ENCODE data around the gene MEN1. TPM values are rescaled to one million over a fixed set of nuclear protein-coding genes. Genes with fewer than 3 reads are reported as not detected.

MEN1 gene
- polyA plus RNA-seq, 3 donors, result 9.4 to 26.2 (median 10.0) TPM

DNA sequence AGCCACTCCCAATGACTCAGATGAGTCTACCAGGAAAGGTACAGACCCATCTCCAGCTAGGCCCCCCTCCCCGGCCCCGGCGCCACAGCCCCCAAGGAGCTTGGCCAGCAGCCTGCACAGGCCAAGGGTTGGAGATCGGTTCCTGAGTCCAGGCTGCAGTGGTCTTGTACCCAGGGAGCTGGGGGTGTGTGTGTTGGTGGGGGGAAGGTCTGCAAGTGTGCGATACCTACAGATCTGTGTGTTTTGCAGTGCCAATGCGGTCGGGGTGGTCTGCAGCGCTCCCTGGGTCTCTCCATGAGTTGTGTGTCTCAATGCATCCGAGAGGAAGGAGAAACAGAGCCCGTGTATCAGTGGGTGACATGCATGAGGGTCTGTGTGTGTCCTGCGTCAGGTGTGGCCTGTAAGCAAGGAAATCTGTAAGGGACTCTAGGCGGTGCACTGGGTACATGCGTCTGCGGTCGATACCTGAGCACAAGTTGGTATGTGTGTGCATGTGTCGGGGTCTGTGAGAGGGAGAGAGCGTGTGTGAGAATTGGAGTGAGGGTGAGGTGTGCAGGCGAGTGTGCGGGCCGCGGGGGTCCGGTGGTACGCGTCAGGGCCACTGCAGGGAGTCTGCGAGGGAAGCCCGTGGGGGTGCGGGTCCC, 33.5 kb upstream of the MEN1 start:
- peaks cover 3 to 18% (median 18%) of the 10 kb centered on the region in 3 donors for H3K27me3 Mint-ChIP-seq (ENCODE audit: low read depth in 3 of 3)
- H3K27me3 ChIP-seq (ENCODE audit: control insufficient read depth in 2 of 2, insufficient read depth in 2 of 2, low read length in 2 of 2), result peaks cover 0 to 10% of the 10 kb centered on the region in 2 donors
- peak overlapping the region; percentile 86 for H3K4me2 ChIP-seq (replicated peaks; ENCODE audit: extremely low read depth, low read length, poor library complexity, severe bottlenecking)
- no peaks in the 10 kb centered on the region for H3K9me3 ChIP-seq (replicated peaks in 1 of 2; ENCODE audit: control insufficient read depth in 1 of 2, insufficient read depth in 1 of 2, low read length in 2 of 2)
- peak overlapping the region in 1 of 3 experiments; percentile 68 for H3K4me3 ChIP-seq (replicated peaks in 1 of 3; ENCODE audit: low read depth in 2 of 3, low read length in 3 of 3)
- intact Hi-C loops (cut with micrococcal nuclease), result loop anchor here in 1 of 2 donors (10.0 kb wide), 2 partner anchors 59 to 171 kb away; partner anchors contain the start of gene ARL2
- TF ChIP-seq, protein P1, sequence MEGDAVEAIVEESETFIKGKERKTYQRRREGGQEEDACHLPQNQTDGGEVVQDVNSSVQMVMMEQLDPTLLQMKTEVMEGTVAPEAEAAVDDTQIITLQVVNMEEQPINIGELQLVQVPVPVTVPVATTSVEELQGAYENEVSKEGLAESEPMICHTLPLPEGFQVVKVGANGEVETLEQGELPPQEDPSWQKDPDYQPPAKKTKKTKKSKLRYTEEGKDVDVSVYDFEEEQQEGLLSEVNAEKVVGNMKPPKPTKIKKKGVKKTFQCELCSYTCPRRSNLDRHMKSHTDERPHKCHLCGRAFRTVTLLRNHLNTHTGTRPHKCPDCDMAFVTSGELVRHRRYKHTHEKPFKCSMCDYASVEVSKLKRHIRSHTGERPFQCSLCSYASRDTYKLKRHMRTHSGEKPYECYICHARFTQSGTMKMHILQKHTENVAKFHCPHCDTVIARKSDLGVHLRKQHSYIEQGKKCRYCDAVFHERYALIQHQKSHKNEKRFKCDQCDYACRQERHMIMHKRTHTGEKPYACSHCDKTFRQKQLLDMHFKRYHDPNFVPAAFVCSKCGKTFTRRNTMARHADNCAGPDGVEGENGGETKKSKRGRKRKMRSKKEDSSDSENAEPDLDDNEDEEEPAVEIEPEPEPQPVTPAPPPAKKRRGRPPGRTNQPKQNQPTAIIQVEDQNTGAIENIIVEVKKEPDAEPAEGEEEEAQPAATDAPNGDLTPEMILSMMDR (IDR thresholded peaks at IDR 0.05), result no peak
- peaks cover 0 to 2% (median 0%) of the 10 kb centered on the region in 7 donors for H3K9me3 Mint-ChIP-seq
- H3K36me3 Mint-ChIP-seq, result peaks cover 0 to 2% of the 10 kb centered on the region in 2 donors
- peak overlapping the region in 1 of 7 donors; percentile 53 for H3K27ac Mint-ChIP-seq
- no peak overlapping the region for H2AFZ ChIP-seq (ENCODE audit: insufficient read depth, low read depth, low read length, poor library complexity, severe bottlenecking)
- peaks cover 2% of the 10 kb centered on the region for H4K20me1 ChIP-seq (ENCODE audit: insufficient read depth, low read length)
- no peak overlapping the region for H3K27ac ChIP-seq (ENCODE audit: low read depth in 1 of 2, low read length in 2 of 2)
- H3K36me3 ChIP-seq (replicated peaks in 1 of 2; ENCODE audit: control insufficient read depth in 1 of 2, insufficient read depth in 2 of 2, low read length in 2 of 2), result no peaks in the 10 kb centered on the region
- no peak overlapping the region for H3K9ac ChIP-seq (ENCODE audit: insufficient read depth, low read length, poor library complexity, severe bottlenecking)
- H3K4me1 Mint-ChIP-seq, result peaks cover 30% of the 10 kb centered on the region
- peaks cover 20 to 37% of the 10 kb centered on the region in 2 donors for H3K4me1 ChIP-seq (ENCODE audit: control insufficient read depth in 1 of 2, insufficient read depth in 2 of 2, low read length in 2 of 2)
- peak overlapping the region; percentile 64 for H3K4me3 Mint-ChIP-seq
- WGBS (ENCODE audit: insufficient coverage), result 53% methylated on average over 27 of the region's 27 CpGs
- DNase-seq, result no peak
- H3K79me2 ChIP-seq (ENCODE audit: insufficient read depth, low read length), result no peaks in the 10 kb centered on the region

DNA sequence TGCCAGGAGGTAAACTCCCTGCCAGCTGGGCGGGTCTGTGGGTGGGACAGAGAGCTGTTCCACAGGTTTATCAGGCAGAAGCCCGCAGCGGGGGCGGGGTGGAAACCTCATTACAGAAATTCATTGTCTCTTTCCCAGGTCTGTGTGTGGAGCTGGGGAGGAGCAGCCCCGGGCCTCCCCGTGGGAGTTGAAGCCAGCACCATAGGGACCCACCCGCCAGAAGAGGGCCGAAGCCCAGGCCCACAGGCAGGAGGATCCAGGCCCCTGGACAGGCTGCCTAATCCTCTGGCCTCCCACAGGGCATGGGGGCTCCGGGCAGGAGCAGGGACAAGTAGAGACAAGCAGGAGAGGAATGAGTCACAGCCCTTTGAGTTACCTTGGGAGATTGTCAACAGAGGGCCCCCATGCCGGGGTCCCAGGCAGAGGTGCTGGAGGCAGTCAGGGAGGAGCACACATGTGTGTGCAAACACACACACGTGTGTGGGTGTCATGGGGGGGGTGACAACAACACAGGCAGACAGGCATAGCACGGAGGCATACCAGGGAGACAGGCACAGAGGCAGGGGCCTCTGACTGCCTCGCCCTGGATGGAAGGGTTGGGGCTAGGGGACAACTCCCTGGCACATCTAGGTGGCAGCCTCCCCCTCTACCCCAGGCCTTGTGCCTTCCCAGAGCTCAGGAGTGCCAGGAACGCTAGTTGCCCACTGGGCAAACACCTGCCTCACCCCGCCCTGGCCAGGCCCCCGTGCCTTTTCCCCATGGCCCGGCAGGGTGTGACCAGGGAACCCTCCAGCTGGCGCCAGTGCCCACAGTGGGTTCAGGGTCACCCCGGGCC, 32.7 kb upstream of the MEN1 start:
- Histone ChIP-seq H3K27ac (ENCODE audit: low read depth in 1 of 2, low read length in 2 of 2) (no peak overlapping the region), H3K79me2 (ENCODE audit: insufficient read depth, low read length) (no peaks in the 10 kb centered on the region), H3K9me3 (replicated peaks in 1 of 2; ENCODE audit: control insufficient read depth in 1 of 2, insufficient read depth in 1 of 2, low read length in 2 of 2) (no peaks in the 10 kb centered on the region), H3K4me2 (replicated peaks; ENCODE audit: extremely low read depth, low read length, poor library complexity, severe bottlenecking) (no peak overlapping the region), H4K20me1 (ENCODE audit: insufficient read depth, low read length) (no peaks in the 10 kb centered on the region), H2AFZ (ENCODE audit: insufficient read depth, low read depth, low read length, poor library complexity, severe bottlenecking) (no peak overlapping the region), H3K27me3 (ENCODE audit: control insufficient read depth in 2 of 2, insufficient read depth in 2 of 2, low read length in 2 of 2) (peaks cover 0 to 10% of the 10 kb centered on the region in 2 donors), H3K9ac (ENCODE audit: insufficient read depth, low read length, poor library complexity, severe bottlenecking) (no peak overlapping the region), H3K36me3 (replicated peaks in 1 of 2; ENCODE audit: control insufficient read depth in 1 of 2, insufficient read depth in 2 of 2, low read length in 2 of 2) (no peaks in the 10 kb centered on the region), H3K4me1 (ENCODE audit: control insufficient read depth in 1 of 2, insufficient read depth in 2 of 2, low read length in 2 of 2) (peaks cover 16 to 29% of the 10 kb centered on the region in 2 donors), H3K4me3 (replicated peaks in 1 of 3; ENCODE audit: low read depth in 2 of 3, low read length in 3 of 3) (no peak overlapping the region)
- no peak for DNase-seq
- H3K36me3 Mint-ChIP-seq, result peaks cover 0 to 2% of the 10 kb centered on the region in 2 donors
- intact Hi-C loops (cut with micrococcal nuclease), result loop anchor here in 1 of 2 donors (10.0 kb wide), 2 partner anchors 58 to 172 kb away; partner anchors contain the start of gene ARL2
- H3K4me1 Mint-ChIP-seq, result peaks cover 22% of the 10 kb centered on the region
- no peak overlapping the region for H3K4me3 Mint-ChIP-seq
- H3K9me3 Mint-ChIP-seq, result peaks cover 0 to 2% (median 0%) of the 10 kb centered on the region in 7 donors
- H3K27me3 Mint-ChIP-seq (ENCODE audit: low read depth in 3 of 3), result peaks cover 3 to 16% (median 15%) of the 10 kb centered on the region in 3 donors
- peak overlapping the region in 1 of 7 donors; percentile 23 for H3K27ac Mint-ChIP-seq
- TF ChIP-seq, protein P1 (IDR thresholded peaks at IDR 0.05), result no peak
- 90% methylated on average over 14 of the region's 19 CpGs for WGBS (ENCODE audit: insufficient coverage)
